ENCODE measurements around the gene RPL9.
"Not testable (repeated sequence)": the region's sequence is repeated elsewhere in the genome, so short reads cannot be mapped to it uniquely, and the experiment has no call there.

The RPL9 gene

DNA sequence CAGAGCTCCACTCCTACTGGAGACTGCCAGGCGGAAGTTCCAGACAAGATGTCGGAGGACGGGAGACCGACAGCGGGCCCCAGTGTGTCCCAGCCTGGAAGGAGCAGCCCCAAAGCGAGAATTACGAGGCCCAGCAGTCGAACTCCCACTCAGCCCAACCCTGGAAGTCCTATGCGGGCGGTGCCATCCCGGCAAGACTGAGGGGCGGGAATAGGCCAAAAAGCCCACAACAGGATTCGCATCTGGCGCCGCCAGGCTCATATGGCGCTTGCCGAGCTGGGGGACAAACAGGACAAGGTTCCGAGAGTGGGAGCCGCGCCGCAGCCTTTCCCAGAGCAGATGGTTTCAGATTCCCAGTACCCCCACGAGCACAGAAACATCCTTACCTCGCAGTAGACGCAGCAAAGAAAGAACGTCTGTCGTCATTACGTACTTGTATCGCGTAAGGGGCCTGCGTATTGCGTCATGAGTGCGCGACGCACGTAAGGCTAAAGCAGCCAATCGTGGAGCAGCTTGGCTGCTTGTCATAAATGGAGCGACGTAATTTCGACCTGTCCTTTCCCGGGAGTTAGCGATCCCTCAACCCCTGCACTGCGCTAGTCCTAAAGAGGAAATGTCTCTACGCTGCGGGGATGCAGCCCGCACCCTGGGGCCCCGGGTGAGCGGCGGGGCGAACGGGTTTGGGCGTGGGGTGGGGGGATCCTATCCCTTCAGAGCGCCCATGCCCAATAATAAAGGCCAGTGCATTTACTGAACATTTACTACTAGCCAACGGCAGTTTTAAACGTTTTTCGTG lies at the start of gene RPL9, which contains the start of gene LIAS:
RPL9 (minus strand) TSS at position 418 of the 796 bp plus-strand sequence. CDS start 483 bp downstream, outside the sequence.
LIAS (plus strand) TSS at position 552 of the 796 bp plus-strand sequence; CDS start at position 614, 62 bp downstream.
- peak; percentile 95 for DNase-seq

DNA sequence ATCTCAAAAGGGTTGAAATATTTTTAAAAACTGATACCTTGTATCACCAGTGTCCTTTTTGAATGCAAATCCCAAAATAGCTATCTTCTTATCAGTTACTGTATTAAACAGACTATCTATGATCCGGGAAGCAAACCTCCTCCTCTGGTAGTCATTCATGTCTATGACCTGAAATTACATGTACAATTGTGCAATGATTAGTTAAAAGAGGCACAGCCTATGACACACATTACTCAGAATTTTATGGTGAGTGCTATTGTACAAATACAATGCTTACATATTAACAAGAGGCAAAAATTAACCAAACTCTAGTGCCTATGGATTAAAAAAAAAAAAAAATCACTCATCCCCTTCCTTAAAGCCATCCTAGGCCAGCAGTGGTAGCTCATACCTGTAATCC lies 46.9 kb upstream of the RPL9 start:
- no peak for DNase-seq

DNA sequence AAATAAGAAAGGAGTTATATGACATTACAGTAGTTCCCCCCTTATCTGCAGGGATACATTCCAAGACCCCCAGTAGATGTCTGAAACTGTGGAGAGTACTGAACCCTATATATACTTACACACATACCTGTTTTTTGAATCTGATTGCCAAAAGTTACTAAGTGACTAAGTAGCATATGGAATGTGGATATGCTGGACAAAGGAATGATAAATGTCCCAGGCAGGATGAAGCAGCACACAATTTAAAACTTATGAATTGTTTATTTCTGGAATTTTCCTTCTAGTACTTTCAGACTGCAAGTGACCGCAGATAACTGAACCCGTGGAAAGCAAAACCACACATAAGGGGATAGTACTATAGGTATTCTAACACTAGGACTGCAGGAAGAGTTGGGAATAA lies 45.8 kb upstream of the RPL9 start:
- DNase-seq = no peak

DNA sequence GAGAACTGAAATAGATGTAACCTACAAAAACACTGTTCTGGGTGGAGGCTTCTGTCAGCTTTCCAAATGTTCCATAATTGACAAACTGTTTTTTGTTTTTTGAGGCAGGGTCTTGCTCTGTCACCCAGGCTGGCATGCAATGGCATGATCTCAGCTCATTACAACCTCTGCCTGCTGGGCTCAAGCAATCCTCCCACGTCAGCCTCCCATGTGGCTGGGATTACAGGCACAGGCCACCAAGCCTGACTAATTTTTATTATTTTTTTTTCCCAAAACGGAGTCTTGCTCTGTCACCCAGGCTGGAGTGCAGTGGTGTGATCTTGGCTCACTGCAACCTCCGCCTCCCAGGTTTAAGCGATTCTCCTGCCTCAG lies 43.9 kb upstream of the RPL9 start:
- not testable (repeated sequence) for DNase-seq

DNA sequence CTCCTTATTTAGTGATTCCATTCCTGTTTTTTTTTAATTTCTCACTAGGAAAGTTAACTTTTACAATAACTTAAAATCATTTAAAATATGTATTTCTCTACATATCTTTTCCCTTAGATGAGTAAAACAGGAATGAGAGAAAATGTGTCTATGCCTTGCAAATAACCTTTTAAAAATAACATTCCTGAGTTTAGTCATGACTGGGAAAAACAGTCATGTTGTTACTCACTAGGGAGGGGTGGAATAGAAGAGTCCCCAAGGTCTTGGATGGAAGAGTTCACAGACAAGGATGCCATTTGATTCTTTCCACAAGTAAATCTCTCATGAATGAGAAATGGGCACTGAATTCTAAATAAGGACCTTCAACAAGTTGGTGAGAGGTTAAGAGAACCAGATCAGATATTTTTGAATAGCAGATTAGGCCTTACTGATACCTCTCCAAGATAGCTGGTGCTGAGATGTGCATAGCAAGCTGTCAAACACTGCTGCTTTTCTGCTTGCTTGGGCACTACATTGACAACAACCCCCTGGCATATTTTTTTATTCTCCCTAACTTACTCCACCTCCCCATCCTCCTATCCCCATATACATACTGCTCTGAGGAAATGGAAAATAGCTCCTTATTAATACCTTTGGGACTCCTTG lies 43.4 kb upstream of the RPL9 start:
- no peak for DNase-seq

DNA sequence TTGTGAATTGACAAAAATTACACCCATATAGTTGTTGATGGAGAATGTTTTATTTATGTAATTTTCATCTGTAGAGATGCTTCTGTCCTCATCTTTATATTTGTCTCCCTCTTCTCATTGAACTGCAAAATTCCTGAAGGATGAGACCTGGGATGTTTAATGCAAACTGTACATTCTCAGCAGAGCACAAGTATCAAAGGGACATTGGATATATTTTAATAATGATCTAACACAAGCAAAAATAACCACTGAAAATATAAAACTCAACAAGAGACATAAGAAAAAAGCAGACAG lies 40.0 kb upstream of the RPL9 start:
- DNase-seq = no peak

DNA sequence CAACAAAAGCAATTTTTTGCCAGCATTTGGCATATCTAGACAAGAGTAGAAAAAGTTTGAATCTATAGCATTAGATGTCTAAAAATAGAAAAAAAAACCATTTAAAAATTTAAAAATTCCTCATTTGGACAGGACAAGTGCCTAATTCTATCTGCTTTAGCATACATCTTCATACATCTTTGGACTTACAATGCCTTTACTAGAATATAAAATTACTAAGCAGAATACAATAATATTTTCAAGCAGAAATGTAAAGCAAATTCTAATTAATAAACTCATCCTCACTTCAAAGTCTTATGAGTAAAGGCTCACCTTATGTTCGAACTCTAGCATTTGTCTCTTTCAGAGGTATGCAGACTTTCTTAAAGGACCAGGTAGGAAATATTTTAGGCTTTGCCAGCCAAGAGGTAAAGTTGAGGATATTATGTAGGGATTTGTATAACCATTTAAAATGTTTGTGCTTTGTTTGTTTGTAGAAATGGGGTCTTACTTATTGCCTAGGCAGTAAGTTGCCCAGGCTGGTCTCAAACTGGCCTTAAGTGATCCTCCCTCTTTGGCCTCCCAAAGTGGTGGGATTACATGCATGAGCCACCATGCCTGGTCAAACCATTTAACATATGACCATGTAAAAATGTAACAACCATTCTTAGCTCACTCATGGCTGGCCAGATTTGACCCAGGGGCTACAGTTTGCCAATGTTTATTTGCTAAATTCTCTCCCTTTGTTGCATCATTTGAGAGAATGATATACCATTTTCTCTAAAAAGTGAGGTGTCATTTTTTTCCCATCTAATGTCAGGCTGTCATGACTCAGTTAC lies 39.4 kb upstream of the RPL9 start:
- DNase-seq = no peak

DNA sequence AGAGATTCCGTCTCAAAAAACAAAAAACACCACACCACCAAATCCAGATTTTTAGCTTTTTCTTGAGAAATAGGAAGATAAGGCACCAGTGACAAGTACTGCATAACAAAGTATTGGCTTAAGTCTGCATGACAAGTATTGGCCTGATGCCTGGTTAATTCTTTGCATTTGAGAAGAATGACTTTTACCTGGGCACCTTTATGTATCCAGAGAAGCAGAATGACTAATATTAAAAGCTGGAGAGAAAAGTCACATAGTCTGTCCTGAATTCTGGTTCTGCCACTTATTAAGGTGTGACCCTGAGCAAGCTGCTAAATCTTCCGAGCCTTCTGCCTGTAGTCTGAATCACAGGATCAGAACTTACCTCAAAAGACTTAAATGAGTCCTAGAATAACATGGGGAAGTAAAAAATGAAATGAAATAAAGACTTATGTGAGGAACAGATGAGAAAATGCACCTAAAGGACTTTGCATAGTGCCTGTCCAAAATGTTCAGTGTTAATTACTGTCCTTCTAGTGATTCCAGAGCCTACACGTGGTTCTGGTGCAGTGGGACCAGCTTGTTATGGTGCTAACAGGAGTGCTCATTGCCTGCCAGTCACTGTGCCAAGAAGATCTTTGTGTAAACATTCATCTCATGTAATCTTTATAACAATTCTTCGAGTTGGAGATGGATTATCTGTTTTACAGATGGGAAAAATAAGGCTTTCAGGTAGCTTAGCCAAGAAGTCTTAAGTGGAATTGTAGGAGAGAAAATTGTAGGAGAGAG lies 36.9 kb upstream of the RPL9 start:
- no peak for DNase-seq

DNA sequence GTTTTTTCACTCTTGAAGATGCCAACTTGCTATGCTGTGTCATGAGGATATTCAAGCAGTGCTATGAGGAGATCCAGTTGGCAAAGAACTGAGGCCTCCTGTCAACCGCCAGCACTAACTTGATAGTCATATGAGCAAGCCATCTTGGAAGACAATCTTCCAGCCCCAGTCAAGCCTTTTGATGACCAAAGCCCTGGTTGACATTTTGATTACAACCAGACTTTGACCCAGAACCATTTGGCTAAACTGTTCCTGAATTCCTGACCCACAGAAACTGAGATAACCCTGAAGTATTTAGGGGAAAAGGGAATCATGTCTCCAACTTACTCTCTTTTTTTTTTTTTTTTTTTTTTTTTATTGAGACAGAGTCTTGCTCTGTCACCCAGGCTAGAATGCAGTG lies 35.6 kb upstream of the RPL9 start:
- no peak for DNase-seq

DNA sequence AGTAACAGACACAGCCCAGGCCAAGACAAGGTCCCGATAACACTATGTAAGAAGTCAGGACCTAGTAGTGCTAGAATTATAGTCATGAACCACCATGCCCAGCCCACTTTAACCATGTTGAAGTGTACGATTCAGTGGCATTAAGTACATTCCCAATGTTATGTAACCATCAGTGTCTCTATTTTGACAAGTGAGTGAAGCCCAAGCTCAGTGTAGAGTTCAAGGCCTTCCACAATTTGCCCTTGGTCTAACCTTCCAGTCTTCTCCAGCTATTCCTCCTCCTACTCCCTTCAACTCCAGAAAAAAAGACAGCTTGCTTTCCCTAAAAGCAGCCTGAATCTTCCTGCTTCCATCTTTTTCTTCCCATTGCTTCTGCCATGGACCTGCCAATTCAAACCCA lies 31.6 kb upstream of the RPL9 start:
- no peak for DNase-seq

DNA sequence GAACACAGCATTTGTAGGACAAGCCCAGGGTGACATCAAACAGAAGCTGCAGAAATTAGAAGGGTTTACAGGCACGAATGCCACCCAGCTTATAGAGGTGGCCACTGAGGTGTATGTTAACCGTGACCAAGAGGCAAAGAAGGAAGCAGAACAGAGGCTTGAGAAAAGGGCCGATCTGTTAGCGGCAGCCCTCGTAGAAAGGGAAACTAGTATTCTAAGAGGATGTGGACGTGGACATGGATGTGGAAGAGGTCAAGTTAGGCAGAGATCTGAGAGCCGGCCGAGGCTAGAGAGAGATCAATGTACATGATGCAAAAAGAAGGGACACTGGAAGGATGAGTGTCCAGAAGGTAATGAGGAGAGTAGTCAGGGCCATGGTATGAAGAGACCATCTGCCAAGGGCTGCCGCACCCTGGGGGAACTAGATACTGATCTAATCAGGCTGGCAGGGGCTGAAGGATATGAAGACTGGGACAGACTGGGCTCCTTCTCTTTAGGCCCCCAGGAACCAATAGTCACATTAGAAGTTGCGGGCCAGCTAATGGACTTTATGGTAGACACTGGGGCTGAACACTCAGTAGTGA lies 27.6 kb upstream of the RPL9 start:
- DNase-seq = no peak

DNA sequence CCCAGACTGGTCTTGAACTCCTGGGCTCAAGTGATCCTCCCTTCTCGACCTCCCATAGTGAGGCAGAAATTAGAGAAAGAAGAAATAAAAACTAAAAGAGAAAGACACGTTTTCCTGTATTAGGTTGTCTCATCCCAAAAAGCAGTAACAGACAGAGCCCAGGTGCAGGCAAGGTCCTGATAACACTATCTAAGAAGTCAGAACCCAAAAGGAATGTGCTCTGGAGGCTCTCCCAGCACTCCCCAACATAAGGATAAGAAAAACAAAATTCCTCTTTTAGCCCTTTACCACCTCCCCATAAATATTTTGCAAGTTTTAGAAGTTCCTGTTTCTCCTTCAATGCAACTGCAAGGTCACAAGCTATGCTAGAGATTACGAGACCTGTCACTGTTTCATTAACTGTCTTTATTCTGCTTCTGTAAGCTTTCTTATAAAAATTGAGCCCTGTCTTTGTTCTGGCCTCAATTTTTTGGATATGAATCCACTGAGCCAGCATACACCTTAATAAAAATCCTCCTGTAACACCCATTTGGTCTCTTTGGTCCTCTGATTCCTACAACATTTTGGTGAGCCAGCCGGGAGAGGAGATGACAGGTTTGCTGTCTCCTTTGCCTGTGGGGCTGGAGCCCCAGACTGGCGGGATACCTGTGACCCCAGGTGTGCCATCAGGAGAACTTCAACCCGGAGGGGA lies 26.0 kb upstream of the RPL9 start:
- no peak for DNase-seq

DNA sequence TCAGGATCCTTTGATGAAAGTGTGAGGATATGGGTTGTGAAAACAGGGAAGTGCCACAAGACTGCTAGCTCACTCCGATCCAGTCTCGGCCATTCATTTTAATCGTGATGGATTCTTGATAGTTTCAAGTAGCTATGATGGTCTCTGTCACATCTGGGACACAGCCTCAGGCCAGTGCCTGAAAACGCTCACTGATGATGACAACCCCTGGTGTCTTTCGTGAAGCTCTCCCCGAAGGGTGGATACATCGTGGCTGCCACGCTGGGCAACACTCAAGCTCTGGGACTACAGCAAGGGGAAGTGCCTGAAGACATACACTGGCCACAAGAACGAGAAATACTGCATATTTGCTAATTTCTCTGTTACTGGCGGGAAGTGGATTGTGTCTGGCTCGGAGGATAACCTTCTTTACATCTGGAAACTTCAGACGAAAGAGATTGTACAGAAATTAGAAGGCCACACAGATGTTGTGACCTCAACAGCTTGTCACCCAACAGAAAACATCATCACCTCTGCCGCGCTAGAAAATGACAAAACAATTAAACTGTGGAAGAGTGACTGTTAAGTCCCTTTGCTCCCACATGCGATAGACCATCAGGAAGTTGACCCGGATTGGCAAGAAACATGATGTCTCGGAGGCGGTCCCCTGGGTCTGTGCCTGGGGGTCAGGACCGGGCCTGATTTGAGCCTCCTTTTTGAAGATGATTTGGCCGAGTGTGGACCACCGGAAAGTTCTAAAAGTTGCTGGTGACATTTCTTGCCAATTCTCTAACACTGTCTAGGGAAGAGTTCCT lies 22.4 kb upstream of the RPL9 start:
- no peak for DNase-seq

DNA sequence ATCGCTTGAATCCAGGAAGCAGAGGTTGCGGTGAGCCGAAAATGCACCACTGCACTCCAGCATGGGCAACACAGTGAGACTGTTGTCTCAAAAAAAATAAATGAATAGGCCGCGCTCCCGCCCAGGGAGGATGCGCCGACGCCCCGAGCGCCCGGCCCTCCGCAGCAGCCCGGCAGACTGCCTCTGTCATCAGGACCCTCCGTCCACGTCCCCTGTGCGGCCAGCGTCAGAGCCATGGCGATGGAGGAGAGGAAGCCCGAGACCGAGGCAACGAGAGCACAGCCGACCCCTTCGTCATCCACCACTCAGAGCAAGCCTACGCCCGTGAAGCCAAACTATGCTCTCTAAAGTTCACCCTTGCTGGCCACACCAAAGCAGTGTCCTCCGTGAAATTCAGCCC lies 21.5 kb upstream of the RPL9 start:
- DNase-seq = no peak

DNA sequence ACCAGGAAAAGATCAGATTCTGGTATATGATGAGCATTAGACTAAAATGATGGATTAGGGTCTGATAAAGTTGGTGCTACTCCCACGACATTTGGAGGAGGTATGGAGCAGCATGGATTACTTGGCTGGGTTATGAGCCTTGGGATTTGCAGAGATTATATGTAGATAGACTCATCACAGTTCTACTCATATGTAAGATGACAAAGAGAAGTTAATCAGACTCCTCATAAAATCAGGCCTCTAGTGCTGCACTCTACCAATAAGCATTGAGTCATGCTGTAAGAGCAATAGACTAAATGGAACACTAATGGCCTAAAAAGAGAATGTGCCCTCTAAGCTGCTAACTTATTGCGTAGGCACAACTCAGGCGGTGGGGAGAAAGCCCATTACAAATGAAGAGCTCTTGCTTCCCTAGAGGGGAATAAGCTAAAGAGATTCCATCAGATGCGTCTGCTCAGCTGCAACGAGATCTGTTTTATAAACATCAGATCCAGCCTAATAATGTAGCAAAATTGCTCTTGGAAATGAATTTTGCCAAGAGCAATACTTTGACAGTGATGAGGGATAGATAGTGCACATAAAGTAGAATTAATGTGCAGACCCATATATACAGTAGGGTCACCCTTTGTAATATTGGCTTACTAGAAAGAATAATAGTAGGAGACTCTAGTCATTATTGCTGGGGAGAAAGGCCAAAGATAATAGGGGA lies 17.6 kb upstream of the RPL9 start:
- DNase-seq = no peak

DNA sequence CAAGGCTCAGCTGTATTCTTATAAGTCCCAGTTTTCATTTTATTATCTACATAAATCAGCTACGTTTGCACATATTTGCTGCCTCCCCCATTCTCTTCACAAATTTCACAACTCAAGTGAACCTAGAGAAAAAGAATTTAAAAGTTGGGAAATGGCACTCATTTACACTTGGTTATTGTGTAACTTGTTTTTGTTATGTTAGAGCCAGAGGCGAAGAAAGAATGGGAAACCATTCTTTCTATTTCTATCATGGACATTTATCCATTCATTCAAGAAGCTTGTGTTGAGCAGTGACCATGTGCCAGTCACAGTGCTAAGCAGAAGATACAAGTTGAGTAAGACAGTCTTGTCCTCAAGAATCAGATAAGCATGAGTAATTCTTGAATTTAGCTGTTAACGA lies 13.7 kb upstream of the RPL9 start:
- no peak for DNase-seq

DNA sequence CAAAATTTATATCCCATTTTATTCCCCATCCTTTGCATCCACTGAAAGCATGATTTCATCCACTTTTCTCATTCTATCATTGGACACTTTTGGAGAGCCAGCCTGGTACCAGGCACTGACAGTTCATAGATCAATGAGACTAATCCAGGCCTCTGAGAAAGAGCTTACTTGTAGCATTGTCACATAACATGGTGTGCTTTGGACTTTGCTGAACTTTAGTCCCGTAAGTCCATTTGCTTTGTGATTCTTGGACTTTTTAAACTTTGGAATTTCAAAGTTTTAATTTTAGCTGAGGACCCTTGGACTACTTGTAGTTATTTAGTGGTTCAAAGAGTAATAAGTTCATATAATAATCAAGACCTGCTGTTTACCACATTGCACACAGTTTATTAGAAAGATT lies 11.7 kb upstream of the RPL9 start:
- DNase-seq = no peak

DNA sequence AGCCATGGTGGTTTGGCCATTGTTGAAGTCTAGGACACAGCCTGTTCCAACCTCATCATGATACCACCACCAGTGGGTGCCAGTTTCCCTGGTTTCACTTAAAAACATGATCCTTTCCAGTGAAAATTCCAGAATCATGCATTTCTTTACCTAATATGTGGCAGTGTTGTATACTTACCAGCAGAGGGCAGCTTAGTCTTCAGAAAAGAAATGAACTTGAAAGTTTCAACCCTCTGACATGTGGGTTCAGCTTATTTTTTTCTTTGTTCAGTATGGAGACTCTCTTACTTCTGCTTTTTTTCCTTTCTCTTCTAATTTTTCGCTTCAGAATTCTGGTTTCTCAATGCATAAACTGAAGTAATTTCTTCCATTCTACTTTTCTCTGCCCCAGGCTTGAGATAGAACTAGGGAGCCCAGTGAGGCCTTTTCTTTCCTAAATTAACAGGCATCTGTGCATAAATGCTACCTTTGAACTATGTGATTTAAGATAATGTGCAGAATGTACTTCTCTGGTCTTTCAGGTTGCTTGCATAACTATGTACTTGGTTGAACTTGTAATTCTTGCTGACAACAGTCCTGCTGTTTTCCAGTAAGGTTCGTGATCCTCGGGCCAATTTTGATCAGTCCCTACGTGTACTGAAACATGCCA lies 10.8 kb upstream of the RPL9 start:
- DNase-seq = no peak

DNA sequence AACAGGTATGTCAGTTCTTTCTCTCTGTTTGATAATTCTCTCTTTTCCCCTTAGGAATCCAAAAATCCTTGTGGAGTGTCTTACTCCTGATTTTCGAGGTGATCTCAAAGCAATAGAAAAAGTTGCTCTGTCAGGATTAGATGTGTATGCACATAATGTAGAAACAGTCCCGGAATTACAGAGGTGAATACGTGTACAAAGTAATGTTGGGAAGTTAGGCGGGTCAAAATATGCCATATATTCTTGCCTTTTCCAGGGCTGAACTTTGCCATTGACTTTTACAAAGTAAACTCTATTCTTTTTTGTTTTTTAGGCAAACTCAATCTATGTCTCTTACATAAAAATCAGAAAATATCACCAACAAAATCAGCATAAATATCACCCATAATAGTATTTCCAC lies 8.7 kb upstream of the RPL9 start:
- DNase-seq = no peak

DNA sequence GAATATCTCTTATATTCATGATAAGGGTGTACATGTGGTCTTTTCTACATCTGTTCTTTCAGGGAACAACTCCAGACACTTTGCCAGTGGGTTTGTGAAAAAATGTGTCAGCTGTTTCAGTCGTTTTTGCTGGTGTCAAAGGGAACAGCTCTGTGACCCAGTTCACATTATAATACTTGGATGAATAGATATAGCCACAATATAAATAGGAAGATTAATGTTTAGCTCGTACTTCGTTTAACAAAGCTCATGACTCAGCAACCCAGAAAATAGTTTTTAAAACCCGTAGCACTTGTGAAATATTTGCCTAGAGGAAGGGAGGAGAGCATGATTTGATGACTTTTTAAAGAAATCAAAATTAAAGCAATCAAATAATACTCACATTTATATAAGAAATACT lies 8.0 kb upstream of the RPL9 start:
- no peak for DNase-seq
